Brain microvascular endothelial cell (primary cell): ENCODE data around the gene PHTF2.
"Not testable (repeated sequence)": the region's sequence is repeated elsewhere in the genome, so short reads cannot be mapped to it uniquely, and the experiment has no call there.

Experiments used
- DNase-seq: peaks from one replicate; pipeline ENCODE4 v3.0.0-alpha.2; 2020
- H3K27ac ChIP-seq: fragments of 250-450 bp; sonication (Bioruptor Pico); 2 replicates; pipeline ENCODE4 v1.5.1; 2020; ENCODE audit warnings: mild to moderate bottlenecking, moderate library complexity
- H3K27me3 ChIP-seq: fragments of 250-450 bp; sonication (Bioruptor Pico); replicated peaks from 2 replicates; pipeline ENCODE4 v1.5.1; 2020; ENCODE audit warnings: mild to moderate bottlenecking
- H3K36me3 ChIP-seq: fragments of 250-450 bp; sonication (Bioruptor Pico); replicated peaks from 2 replicates; pipeline ENCODE4 v1.5.1; 2020; ENCODE audit warnings: mild to moderate bottlenecking
- H3K4me3 ChIP-seq: 2 replicates; pipeline ENCODE4 v1.5.1; 2011; ENCODE audit warnings: low read depth, mild to moderate bottlenecking, control low read depth, low read length, moderate library complexity
- CTCF ChIP-seq: IDR thresholded peaks from 2 replicates; pipeline ENCODE4 v1.5.1; 2011; ENCODE audit warnings: low read depth, mild to moderate bottlenecking, moderate library complexity, low read length, control low read depth, inconsistent platforms; ENCODE audit errors: missing control alignments
- in situ Hi-C: cut with HindIII; loops from 2 replicates; pipeline ENCODE4 v1.10.0; 2017; ENCODE audit warnings: low sequenced_read_pairs, low pct_ligation_motif_present

The PHTF2 gene

GRCh38 chr7:77831953-77832352 lies 33.4 kb downstream of the PHTF2 start:
- Histone ChIP-seq H3K36me3 (no peaks in the 10 kb centered on the region), H3K27ac (no peak overlapping the region), H3K27me3 (no peaks in the 10 kb centered on the region), H3K4me3 (no peak overlapping the region)
- in situ Hi-C loops = no loop called here
- no peak for TF ChIP-seq CTCF
- no peak for DNase-seq

- in situ Hi-C loops = no loop called here
- Histone ChIP-seq H3K27ac (no peak overlapping the region), H3K36me3 (no peaks in the 10 kb centered on the region), H3K4me3 (no peak overlapping the region), H3K27me3 (no peaks in the 10 kb centered on the region)
- TF ChIP-seq CTCF = no peak
- DNase-seq = no peak
These were observed 34.6 kb downstream of the PHTF2 start for GRCh38 chr7:77833136-77833535.

GRCh38 chr7:77836425-77836824 lies 37.9 kb downstream of the PHTF2 start:
- H3K4me3 ChIP-seq, DNase-seq, H3K36me3 ChIP-seq, H3K27ac ChIP-seq, in situ Hi-C loops, H3K27me3 ChIP-seq: not testable (repeated sequence)

- no peaks in the 10 kb centered on the region for H3K27me3 ChIP-seq
- no peak overlapping the region for H3K4me3 ChIP-seq
- no peaks in the 10 kb centered on the region for H3K36me3 ChIP-seq
- in situ Hi-C loops = no loop called here
- no peak for TF ChIP-seq CTCF
- no peak for DNase-seq
- no peak overlapping the region for H3K27ac ChIP-seq
These were observed 38.7 kb downstream of the PHTF2 start for GRCh38 chr7:77837275-77837674.

- TF ChIP-seq CTCF = no peak
- in situ Hi-C loops = no loop called here
- H3K27ac ChIP-seq = no peak overlapping the region
- no peaks in the 10 kb centered on the region for H3K27me3 ChIP-seq
- no peak for DNase-seq
- no peak overlapping the region for H3K4me3 ChIP-seq
- H3K36me3 ChIP-seq = no peaks in the 10 kb centered on the region
These were observed 39.4 kb downstream of the PHTF2 start for GRCh38 chr7:77837966-77838365.

- Histone ChIP-seq H3K36me3 (no peaks in the 10 kb centered on the region), H3K27ac (no peak overlapping the region), H3K4me3 (no peak overlapping the region), H3K27me3 (no peaks in the 10 kb centered on the region)
- in situ Hi-C loops = no loop called here
- TF ChIP-seq CTCF = no peak
- DNase-seq = no peak
These were observed 40.4 kb downstream of the PHTF2 start for GRCh38 chr7:77838929-77839491.
